ENCODE data around the gene ARHGEF37.

The ARHGEF37 gene

GRCh38 chr5:149681252-149681651 is 100.0 kb downstream of the ARHGEF37 start:
- no peak for DNase-seq

- DNase-seq: no peak
These were observed 100.6 kb downstream of the ARHGEF37 start for GRCh38 chr5:149681922-149682321.

GRCh38 chr5:149682532-149683075 is 101.3 kb downstream of the ARHGEF37 start:
- DNase-seq: no peak

- no peak for DNase-seq
These were observed 102.7 kb downstream of the ARHGEF37 start for GRCh38 chr5:149683964-149684363.

- DNase-seq: no peak
These were observed 103.1 kb downstream of the ARHGEF37 start for GRCh38 chr5:149684371-149684770.
